H9 (cell line): ENCODE data around the gene TMEM163. TPM values are rescaled to one million over a fixed set of nuclear protein-coding genes. Genes with fewer than 3 reads are reported as not detected.

Source experiments
- DNase-seq: peaks from one replicate; pipeline ENCODE4 v3.0.0-alpha.2; 2017
- H2AFZ ChIP-seq: one replicate; pipeline ENCODE4 v1.6.1; 2013; ENCODE audit warnings: mild to moderate bottlenecking, low read length, control low read depth, moderate library complexity
- H2AK5ac ChIP-seq: 2 replicates; pipeline ENCODE4 v1.6.1; 2013; ENCODE audit warnings: low read length, control low read depth, mixed read lengths; ENCODE audit not compliant: insufficient read length
- H2BK120ac ChIP-seq: one replicate; pipeline ENCODE4 v1.6.1; 2013; ENCODE audit warnings: low read depth, mild to moderate bottlenecking, low read length, control low read depth, inconsistent platforms; ENCODE audit not compliant: poor library complexity, severe bottlenecking
- H2BK12ac ChIP-seq: 2 replicates; pipeline ENCODE4 v1.6.1; 2013; ENCODE audit warnings: low read length, control low read depth, mixed read lengths, low read depth; ENCODE audit not compliant: insufficient read length
- H2BK15ac ChIP-seq: 2 replicates; pipeline ENCODE4 v1.6.1; 2013; ENCODE audit warnings: low read depth, low read length, control low read depth
- H2BK20ac ChIP-seq: one replicate; pipeline ENCODE4 v1.6.1; 2013; ENCODE audit warnings: low read depth, mild to moderate bottlenecking, low read length, control low read depth, inconsistent platforms; ENCODE audit not compliant: poor library complexity, severe bottlenecking
- H2BK5ac ChIP-seq: 2 replicates; pipeline ENCODE4 v1.6.1; 2013; ENCODE audit warnings: low read length, control low read depth, mixed read lengths; ENCODE audit not compliant: insufficient read length
- H3K14ac ChIP-seq: 2 replicates; pipeline ENCODE4 v1.6.1; 2013; ENCODE audit warnings: low read length, control low read depth; ENCODE audit not compliant: insufficient read depth
- H3K18ac ChIP-seq: 2 replicates; pipeline ENCODE4 v1.6.1; 2013; ENCODE audit warnings: low read depth, mild to moderate bottlenecking, mixed read lengths, low read length, control low read depth; ENCODE audit not compliant: insufficient read length
- H3K23ac ChIP-seq: 2 replicates; pipeline ENCODE4 v1.6.1; 2013; ENCODE audit warnings: low read length, control low read depth, mixed read lengths, low read depth; ENCODE audit not compliant: insufficient read length
- H3K23me2 ChIP-seq: 2 replicates; pipeline ENCODE4 v1.6.1; 2013; ENCODE audit warnings: low read depth, mild to moderate bottlenecking, mixed read lengths, low read length, control low read depth; ENCODE audit not compliant: insufficient read length, poor library complexity, severe bottlenecking
- H3K27ac ChIP-seq: 2 replicates; pipeline ENCODE4 v1.5.1; 2013; ENCODE audit warnings: low read length, control low read depth, mixed read lengths, low read depth; ENCODE audit not compliant: insufficient read length
- H3K27me3 ChIP-seq: 2 replicates; pipeline ENCODE4 v1.6.1; 2013; ENCODE audit warnings: low read length, control low read depth, inconsistent platforms; ENCODE audit not compliant: insufficient read depth
- H3K4ac ChIP-seq: 2 replicates; pipeline ENCODE4 v1.6.1; 2013; ENCODE audit warnings: low read depth, mild to moderate bottlenecking, control low read depth, inconsistent platforms, low read length, moderate library complexity
- H3K4me1 ChIP-seq: 2 replicates; pipeline ENCODE4 v1.6.1; 2013; ENCODE audit warnings: low read length, control low read depth, inconsistent platforms; ENCODE audit not compliant: insufficient read depth
- H3K4me2 ChIP-seq: 2 replicates; pipeline ENCODE4 v1.6.1; 2013; ENCODE audit warnings: low read length, control low read depth, mixed read lengths; ENCODE audit not compliant: insufficient read length, insufficient read depth
- H3K56ac ChIP-seq: 2 replicates; pipeline ENCODE4 v1.6.1; 2013; ENCODE audit warnings: low read depth, mild to moderate bottlenecking, mixed read lengths, low read length, control low read depth; ENCODE audit not compliant: insufficient read length
- H3K79me1 ChIP-seq: 2 replicates; pipeline ENCODE4 v1.6.1; 2013; ENCODE audit warnings: low read depth, mild to moderate bottlenecking, moderate library complexity, low read length, control low read depth, inconsistent platforms; ENCODE audit not compliant: insufficient read depth, poor library complexity, severe bottlenecking
- H3K79me2 ChIP-seq: 2 replicates; pipeline ENCODE4 v1.6.1; 2013; ENCODE audit warnings: low read length, control low read depth, inconsistent platforms; ENCODE audit not compliant: insufficient read depth
- H3K9ac ChIP-seq: 2 replicates; pipeline ENCODE4 v1.6.1; 2013; ENCODE audit warnings: low read length, control low read depth, mixed read lengths; ENCODE audit not compliant: insufficient read length; ENCODE audit errors: extremely low read depth
- H3K9me3 ChIP-seq: one replicate; pipeline ENCODE4 v1.6.1; 2013; ENCODE audit warnings: low read depth, low read length, inconsistent platforms; ENCODE audit not compliant: control insufficient read depth
- H3T11ph ChIP-seq: one replicate; pipeline ENCODE4 v1.6.1; 2013; ENCODE audit warnings: mild to moderate bottlenecking, low read length, control low read depth, inconsistent platforms
- H4K20me1 ChIP-seq: one replicate; pipeline ENCODE4 v1.6.1; 2013; ENCODE audit not compliant: control insufficient read depth, insufficient read length, insufficient read depth
- H4K5ac ChIP-seq: 2 replicates; pipeline ENCODE4 v1.6.1; 2013; ENCODE audit warnings: low read depth, mild to moderate bottlenecking, mixed read lengths, low read length, control low read depth; ENCODE audit not compliant: insufficient read length
- H4K8ac ChIP-seq: replicated peaks from 2 replicates; pipeline ENCODE4 v1.6.1; 2013; ENCODE audit warnings: low read length, control low read depth, mixed read lengths, low read depth; ENCODE audit not compliant: insufficient read length
- H4K91ac ChIP-seq: 2 replicates; pipeline ENCODE4 v1.6.1; 2013; ENCODE audit warnings: low read depth, mild to moderate bottlenecking, moderate library complexity, mixed read lengths, low read length, control low read depth; ENCODE audit not compliant: insufficient read length
- H3K27ac Mint-ChIP-seq, 3 experiments: 2 replicates in 2 of 3; 3 replicates in 1 of 3; pipeline ENCODE4 v1.8.0; 2020 to 2021; ENCODE audit warnings: mixed read lengths in 3 of 3, mild to moderate bottlenecking in 1 of 3, moderate library complexity in 1 of 3
- H3K27me3 Mint-ChIP-seq: 2 replicates; pipeline ENCODE4 v1.8.0; 2021; ENCODE audit warnings: low read depth, mild to moderate bottlenecking, moderate library complexity, mixed read lengths
- H3K36me3 Mint-ChIP-seq, 3 experiments: 2 replicates in 2 of 3; 3 replicates in 1 of 3; pipeline ENCODE4 v1.8.0; 2020 to 2021; ENCODE audit warnings: low read depth in 3 of 3, mixed read lengths in 3 of 3; ENCODE audit not compliant: insufficient read depth in 1 of 3
- H3K4me1 Mint-ChIP-seq, 2 experiments: 2 replicates each; pipeline ENCODE4 v1.8.0; 2020; ENCODE audit warnings: mixed read lengths in 2 of 2
- H3K4me3 Mint-ChIP-seq, 2 experiments: 2 replicates in 1 of 2; 3 replicates in 1 of 2; pipeline ENCODE4 v1.8.0; 2020 to 2021; ENCODE audit warnings: mild to moderate bottlenecking in 2 of 2, mixed read lengths in 2 of 2, moderate library complexity in 1 of 2
- H3K9me3 Mint-ChIP-seq, 2 experiments: 2 replicates in 1 of 2; 3 replicates in 1 of 2; pipeline ENCODE4 v1.8.0; 2020; ENCODE audit warnings: mild to moderate bottlenecking in 2 of 2, mixed read lengths in 2 of 2, moderate library complexity in 1 of 2
- WGBS: extraction: QIAGEN DNeasy Blood & Tissue Kit; methylation state at CpG from one replicate; pipeline ENCODE4 v1.1.7; 2013; ENCODE audit warnings: missing lambda C conversion rate, low lambda C conversion rate, mixed read lengths; ENCODE audit not compliant: insufficient read length; ENCODE audit errors: extremely low coverage; 5-methylcytosine and 5-hydroxymethylcytosine counted together
- total RNA-seq: library from RNA; stranded (reverse); gene quantifications from 2 replicates; pipeline ENCODE4 v1.2.1, GENCODE V29; 2021
- TF ChIP-seq, protein P1 (sequence below): fragments of 200-600 bp; sonication (generic); conservative IDR thresholded peaks from 3 replicates; pipeline ENCODE4 v1.8.0; 2021; ENCODE audit warnings: antibody characterized with exemption, mild to moderate bottlenecking

TMEM163 gene
- total RNA-seq, 1 experiment from 2014 or later: 0.39 TPM

DNA sequence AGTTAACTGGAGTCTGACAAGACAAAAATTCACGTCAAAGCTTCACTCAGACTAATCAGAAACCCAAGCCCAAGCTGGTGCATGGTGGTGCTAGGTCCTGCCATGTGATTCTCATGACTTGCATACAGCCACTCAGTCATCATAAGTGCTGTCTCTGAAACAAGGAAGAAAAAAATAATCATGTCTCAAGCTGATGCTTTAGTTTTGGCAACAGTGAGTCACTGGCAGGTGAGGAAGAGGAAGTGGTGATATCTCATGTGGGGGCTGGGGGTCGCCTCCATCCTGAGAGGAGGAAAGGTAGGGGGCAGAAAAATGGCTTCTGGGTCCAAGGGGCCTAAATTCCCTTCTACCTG lies 136.3 kb downstream of the TMEM163 start:
- Mint-ChIP-seq H3K27me3 (peaks cover 3% of the 10 kb centered on the region; the same call in 1 of the 2 replicates), H3K4me3 (no peak overlapping the region), H3K36me3 (no peaks in the 10 kb centered on the region), H3K27ac (no peak overlapping the region), H3K9me3 (no peaks in the 10 kb centered on the region; a peak in 1 of 5 replicates), H3K4me1 (peaks cover 0 to 2% of the 10 kb centered on the region in 2 experiments; a peak in 1 of 4 replicates)
- no peak overlapping the region for H4K8ac ChIP-seq
- H3K23ac ChIP-seq: no peak overlapping the region
- H2AFZ ChIP-seq: no peak overlapping the region
- H3K56ac ChIP-seq: no peak overlapping the region
- H3K18ac ChIP-seq: no peak overlapping the region
- TF ChIP-seq, protein P1, sequence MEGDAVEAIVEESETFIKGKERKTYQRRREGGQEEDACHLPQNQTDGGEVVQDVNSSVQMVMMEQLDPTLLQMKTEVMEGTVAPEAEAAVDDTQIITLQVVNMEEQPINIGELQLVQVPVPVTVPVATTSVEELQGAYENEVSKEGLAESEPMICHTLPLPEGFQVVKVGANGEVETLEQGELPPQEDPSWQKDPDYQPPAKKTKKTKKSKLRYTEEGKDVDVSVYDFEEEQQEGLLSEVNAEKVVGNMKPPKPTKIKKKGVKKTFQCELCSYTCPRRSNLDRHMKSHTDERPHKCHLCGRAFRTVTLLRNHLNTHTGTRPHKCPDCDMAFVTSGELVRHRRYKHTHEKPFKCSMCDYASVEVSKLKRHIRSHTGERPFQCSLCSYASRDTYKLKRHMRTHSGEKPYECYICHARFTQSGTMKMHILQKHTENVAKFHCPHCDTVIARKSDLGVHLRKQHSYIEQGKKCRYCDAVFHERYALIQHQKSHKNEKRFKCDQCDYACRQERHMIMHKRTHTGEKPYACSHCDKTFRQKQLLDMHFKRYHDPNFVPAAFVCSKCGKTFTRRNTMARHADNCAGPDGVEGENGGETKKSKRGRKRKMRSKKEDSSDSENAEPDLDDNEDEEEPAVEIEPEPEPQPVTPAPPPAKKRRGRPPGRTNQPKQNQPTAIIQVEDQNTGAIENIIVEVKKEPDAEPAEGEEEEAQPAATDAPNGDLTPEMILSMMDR: no peak
- H2AK5ac ChIP-seq: no peak overlapping the region
- no peak overlapping the region for H3K4ac ChIP-seq
- H3K9me3 ChIP-seq: no peaks in the 10 kb centered on the region
- no peak overlapping the region for H2BK15ac ChIP-seq
- H2BK12ac ChIP-seq: no peak overlapping the region
- H3K14ac ChIP-seq: no peak overlapping the region
- no peak overlapping the region for H3K9ac ChIP-seq
- H3K79me2 ChIP-seq: no peaks in the 10 kb centered on the region
- whole genome bisulfite sequencing: no CpG with 5 or more reads among the region's 2 CpGs
- H4K5ac ChIP-seq: no peak overlapping the region
- H2BK120ac ChIP-seq: no peak overlapping the region
- H2BK5ac ChIP-seq: no peak overlapping the region
- H2BK20ac ChIP-seq: no peak overlapping the region
- no peaks in the 10 kb centered on the region for H3K23me2 ChIP-seq
- H3T11ph ChIP-seq: no peak overlapping the region
- H3K79me1 ChIP-seq: no peaks in the 10 kb centered on the region
- no peaks in the 10 kb centered on the region for H3K4me1 ChIP-seq
- no peak for DNase-seq
- no peak overlapping the region for H3K4me2 ChIP-seq
- H3K27me3 ChIP-seq: no peaks in the 10 kb centered on the region
- H4K20me1 ChIP-seq: no peaks in the 10 kb centered on the region
- H3K27ac ChIP-seq: no peak overlapping the region
- H4K91ac ChIP-seq: no peak overlapping the region
